HG03196 (cell line): ENCODE measurements around the gene PPP1CB.
"Not testable (repeated sequence)": the region's sequence is repeated elsewhere in the genome, so short reads cannot be mapped to it uniquely, and the experiment has no call there.

Source experiments
- ATAC-seq: cut with Tn5 transposase; IDR thresholded peaks from one replicate; pipeline ENCODE4 v1.9.1; 2021; ENCODE audit not compliant: unreplicated experiment

Gene PPP1CB

DNA sequence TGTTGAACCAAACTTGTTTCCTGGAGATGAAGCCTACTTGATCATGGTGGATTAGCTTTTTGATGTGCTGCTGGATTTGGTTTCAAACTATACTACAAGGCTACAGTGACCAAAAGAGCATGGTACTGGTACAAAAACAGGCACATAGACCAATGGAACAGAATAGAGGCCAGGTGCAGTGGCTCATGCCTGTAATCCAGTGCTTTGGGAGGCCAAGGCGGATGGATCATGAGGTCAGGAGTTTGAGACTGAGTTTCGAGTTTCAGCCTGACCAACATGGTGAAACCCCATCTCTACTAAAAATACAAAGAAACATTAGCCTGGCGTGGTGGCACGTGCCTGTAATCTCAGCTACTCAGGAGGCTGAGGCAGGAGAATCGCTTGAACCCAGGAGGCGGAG is 9.0 kb upstream of the PPP1CB start:
- ATAC-seq = not testable (repeated sequence)

- no peak for ATAC-seq
These were observed 6.4 kb upstream of the PPP1CB start for GRCh38 chr2:28745225-28745624.

DNA sequence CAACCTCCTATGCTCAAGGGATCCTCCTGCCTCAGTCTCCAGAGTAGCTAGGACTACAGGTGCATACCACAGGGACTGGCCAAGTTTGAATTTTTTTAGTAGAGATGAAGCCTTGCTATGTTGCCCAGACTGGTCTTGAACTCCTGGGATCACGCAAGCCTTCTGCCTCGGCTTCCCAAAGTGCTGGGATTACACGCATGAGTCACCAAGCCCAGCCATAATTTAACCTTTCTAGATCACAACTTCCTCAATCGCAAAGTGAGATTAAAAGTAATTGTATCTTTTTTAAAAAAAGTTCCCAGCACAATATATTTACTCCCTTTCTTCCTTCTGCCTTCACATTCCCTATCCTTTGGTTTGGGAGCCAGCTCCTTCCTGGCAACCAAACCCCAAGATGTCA is 5.8 kb upstream of the PPP1CB start:
- no peak for ATAC-seq

- ATAC-seq = no peak
These were observed 5.1 kb upstream of the PPP1CB start for GRCh38 chr2:28746429-28747111.

DNA sequence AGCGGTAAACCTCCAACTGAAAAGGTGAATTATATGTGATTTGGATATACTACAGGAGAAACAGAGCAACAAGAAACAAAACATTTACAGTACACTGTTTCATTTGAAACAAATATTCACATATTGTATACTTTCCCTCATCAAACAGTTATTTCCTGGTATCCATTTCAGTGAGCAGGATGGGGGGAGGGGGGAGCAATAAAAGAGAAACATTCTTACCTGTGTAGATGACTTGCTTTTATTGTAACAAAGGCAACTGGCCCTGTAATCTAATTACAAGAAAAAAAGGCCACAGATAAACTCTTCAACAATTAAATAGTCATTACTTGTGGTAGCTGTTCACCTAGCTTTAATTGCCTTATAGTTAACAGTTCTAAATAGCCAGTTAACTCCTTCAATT is 3.9 kb upstream of the PPP1CB start:
- ATAC-seq = no peak

DNA sequence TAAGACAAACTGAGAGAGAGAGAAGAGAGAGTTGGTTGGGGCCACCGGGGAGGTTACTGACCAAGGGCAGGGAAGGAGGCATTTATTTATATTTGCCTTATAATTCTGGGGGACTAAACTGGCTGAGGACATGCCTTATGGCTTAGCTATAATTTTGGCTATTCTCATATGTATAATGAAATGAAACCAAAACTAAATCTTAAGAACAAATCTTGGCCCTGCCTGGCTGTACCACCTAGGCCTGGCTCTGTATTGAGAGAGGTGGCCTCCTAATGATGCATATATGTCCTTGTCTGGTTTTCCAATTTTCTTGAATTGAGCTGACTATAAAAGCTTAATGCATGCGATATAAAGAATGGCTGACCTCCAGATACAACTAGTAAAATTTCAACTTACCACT is 3.5 kb upstream of the PPP1CB start:
- no peak for ATAC-seq

DNA sequence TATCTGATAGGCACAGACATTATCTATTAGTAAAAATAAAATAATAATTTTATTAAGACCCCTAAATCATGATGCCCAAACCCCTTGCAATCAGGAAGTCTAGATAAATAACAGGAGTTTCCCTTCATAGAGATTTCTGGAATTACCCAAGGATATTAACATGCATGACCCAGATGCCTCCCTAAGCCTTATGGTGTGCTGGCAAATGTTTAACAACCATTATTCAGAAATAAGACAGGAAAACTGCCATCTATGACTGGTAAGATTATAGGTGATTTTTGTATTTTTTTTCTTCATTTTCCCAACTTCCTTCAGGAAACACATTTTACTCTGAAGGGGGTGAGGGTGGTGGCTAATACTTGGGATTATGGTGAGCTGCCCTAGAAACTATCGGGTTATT is 2.7 kb upstream of the PPP1CB start:
- no peak for ATAC-seq

GRCh38 chr2:28749526-28749925 is 2.1 kb upstream of the PPP1CB start:
- ATAC-seq = no peak

GRCh38 chr2:28750316-28751251 is 1.0 kb upstream of the PPP1CB start:
- ATAC-seq = no peak

DNA sequence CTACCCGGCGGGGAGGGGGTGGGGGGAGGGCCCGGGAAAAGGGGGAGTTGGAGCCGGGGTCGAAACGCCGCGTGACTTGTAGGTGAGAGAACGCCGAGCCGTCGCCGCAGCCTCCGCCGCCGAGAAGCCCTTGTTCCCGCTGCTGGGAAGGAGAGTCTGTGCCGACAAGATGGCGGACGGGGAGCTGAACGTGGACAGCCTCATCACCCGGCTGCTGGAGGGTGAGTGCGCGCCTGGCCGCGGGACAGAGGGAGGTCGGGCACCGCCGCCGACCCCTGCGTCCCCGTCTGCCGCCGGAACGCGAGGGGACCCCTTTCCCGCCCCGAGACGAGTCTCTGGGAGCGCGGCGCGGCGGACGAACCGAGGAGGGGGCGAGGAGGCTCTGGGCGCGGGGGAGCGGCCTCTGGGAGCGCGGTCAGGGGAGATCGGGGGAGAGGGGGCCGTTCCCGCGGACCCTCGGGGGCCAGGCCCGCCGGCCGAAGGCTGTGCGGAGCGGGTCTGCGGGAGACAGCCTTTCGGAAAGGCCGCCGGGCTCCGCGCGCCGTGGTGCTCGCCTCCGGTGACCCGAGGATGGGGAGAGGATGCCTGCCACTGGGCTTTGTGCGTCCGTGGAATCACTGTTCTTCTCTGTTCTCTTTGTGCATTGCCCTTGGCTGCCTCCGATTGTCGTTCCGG is 463 bp downstream of the PPP1CB start:
- ATAC-seq = peak; percentile 27

- ATAC-seq = no peak
These were observed 1.2 kb downstream of the PPP1CB start for GRCh38 chr2:28752631-28753376.

DNA sequence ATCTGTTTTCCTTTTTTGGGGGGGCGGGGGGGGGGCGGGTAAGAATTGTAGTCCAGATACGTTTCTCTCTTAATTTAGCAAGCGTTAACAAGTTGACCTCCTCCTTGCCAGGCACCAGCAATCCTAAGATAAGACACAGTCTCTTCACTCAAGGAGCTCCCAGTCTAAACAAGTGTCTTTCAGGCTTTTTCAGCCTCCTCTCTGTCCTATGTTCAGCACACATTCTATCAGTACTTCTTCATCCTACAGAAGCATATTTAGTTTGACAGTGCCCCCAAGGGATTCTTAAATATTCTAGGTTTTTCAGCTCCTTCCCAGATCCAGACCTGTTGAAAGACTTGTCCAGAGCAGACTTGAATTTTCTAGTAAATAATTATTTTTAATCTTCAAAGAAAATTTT is 2.7 kb downstream of the PPP1CB start:
- ATAC-seq = no peak

GRCh38 chr2:28755421-28755820 is 3.8 kb downstream of the PPP1CB start:
- ATAC-seq = no peak

DNA sequence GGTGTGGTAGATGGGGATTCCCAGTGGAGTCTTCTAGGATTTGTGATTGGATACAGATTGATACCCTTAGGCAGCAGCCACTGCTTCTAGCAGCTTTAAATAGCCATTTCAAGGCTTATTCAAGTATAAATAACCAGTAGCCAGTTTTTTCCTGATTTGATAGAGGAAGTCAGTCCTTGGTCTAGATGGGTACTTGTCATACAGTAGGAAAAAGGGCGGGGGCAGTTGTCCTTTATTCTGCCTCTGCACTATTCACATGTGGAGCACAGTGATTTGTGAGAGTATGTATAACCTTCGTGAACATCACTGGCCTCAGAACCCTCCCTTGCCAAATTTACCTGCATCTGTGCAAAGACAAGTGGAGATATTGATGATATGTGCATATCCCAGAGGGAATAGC is 6.8 kb downstream of the PPP1CB start:
- ATAC-seq = no peak

- ATAC-seq = no peak
These were observed 9.8 kb downstream of the PPP1CB start for GRCh38 chr2:28761420-28761819.

- no peak for ATAC-seq
These were observed 13.5 kb downstream of the PPP1CB start for GRCh38 chr2:28764909-28765711.

DNA sequence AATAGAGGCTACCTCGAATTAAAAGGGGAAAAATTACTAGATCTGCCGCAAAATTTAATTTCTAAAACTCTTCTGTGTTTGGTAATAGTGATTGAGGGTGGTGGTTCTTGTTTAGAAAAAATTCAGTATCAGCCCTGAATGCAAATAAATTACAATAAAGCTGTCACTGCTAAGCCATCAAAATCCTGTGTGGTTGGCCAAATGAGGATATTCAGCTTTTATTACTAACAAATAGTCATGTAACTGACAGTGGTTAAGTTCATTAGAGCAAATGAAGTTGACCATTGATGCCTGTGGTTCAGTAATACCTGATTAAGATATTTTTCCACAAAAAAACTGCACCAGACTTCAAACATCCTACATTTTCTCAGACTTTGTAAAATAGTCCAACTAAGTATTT is 14.4 kb downstream of the PPP1CB start:
- ATAC-seq = no peak

DNA sequence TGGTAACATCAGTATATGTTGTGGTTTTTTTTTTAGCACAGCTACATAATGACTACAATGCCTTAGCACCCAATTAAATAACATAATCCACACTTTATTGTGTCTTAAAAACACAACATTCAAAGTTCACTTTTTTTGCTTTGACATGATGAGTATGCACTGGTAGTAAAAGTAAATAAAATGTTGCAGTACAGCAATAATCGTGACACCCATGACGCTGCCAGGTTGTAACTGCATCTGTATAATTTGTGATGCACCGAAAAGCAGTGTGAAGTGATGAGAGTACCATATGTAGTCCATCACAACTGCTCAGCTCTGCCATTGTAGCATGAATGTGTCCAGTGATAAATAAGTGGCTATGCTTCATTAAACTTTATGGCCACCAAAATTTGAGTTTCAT is 15.7 kb downstream of the PPP1CB start:
- no peak for ATAC-seq

DNA sequence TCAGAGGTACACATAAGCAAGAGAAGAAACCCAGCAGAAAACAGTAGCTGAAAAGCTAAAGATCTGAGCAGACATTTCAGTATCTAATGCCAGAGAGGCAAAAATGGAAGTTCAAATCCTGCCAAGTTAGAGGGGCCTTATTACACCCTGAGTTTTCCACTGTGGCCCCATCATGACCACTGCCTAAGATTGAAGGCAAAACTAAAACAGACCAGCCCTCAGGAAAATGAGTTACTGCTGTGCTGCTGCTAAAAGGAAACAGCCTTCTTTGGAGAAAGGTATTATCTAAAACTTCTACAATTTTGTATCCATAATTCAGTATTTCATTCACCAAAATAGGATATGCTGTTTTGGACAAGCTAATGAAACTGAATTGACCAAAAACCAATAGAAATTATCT is 16.8 kb downstream of the PPP1CB start:
- no peak for ATAC-seq

- no peak for ATAC-seq
These were observed 17.3 kb downstream of the PPP1CB start for GRCh38 chr2:28768952-28769351.
